Measurements from ENCODE around the gene RHBDL3. TPM values are rescaled to one million over a fixed set of nuclear protein-coding genes. Genes with fewer than 3 reads are reported as not detected.

RHBDL3 gene
- total and polyA plus RNA-seq, 2 of the 8 experiments (the other 6 are each of a cell fraction or from before 2014, with no cell fraction given): 9.6 to 12.2 TPM

DNA sequence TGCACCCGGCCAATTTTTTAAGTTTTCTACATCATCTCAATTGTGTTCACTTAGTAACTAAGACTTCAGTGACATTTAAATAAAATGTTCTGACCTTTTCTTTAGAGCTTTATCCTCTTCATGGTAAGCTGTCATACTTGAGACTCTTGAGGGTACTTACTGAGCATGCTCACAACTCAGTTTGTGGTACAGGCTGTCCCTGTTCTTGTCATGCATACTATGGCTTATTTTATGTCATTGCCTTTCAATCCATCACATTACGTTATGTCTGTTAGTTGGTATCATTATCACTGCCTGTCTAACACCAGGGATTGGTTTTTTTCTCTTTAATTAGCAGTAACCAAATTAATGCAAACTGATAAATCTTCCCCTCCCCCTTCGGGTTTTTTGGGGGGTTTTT lies 41.9 kb upstream of the RHBDL3 start:
- no peak overlapping the region for H2BK120ac ChIP-seq (replicated peaks; ENCODE audit: low read depth, low read length)
- H3K79me2 ChIP-seq (ENCODE audit: control insufficient read depth in 1 of 2, insufficient read depth in 2 of 2, low read length in 2 of 2): no peaks in the 10 kb centered on the region
- H3K27ac ChIP-seq (ENCODE audit: low read depth, low read length): no peak overlapping the region
- no peak overlapping the region for H4K91ac ChIP-seq (replicated peaks; ENCODE audit: insufficient read length, low read length)
- FAIRE-seq (no peak), DNase-seq (ENCODE audit: low read depth in 1 of 2, low spot score in 2 of 2) (no peak)
- WGBS, 2 experiments (ENCODE audit: extremely low coverage in 1 of 2, insufficient coverage in 1 of 2, insufficient read length in 1 of 2, insufficient replicate concordance in 2 of 2, low coverage in 1 of 2, low lambda C conversion rate in 2 of 2, missing lambda C conversion rate in 1 of 2): 91% methylated on average over 3 of the region's 3 CpGs; no CpG with 5 or more reads in 1 of the 2 experiments
- ChIA-PET CTCF (ENCODE audit: partially characterized antibody) (interaction anchor here (1.6 to 1.9 kb wide), 2 partner anchors 10 to 29 kb away, joined by 4 to 6 read pairs; no protein-coding TSS in a partner anchor), POLR2A (ENCODE audit: partially characterized antibody) (interaction anchor here (0.6 kb wide), 1 partner anchor 326 kb away, joined by 3 read pairs; no protein-coding TSS in a partner anchor)
- H3K79me1 ChIP-seq (ENCODE audit: low read depth, low read length): no peaks in the 10 kb centered on the region
- no peak overlapping the region for H3K9ac ChIP-seq (replicated peaks in 1 of 4; ENCODE audit: extremely low read depth in 1 of 4, low read depth in 3 of 4, low read length in 3 of 4)
- H4K8ac ChIP-seq (ENCODE audit: extremely low read depth, insufficient read depth, low read length): no peak overlapping the region
- H3K4ac ChIP-seq (replicated peaks; ENCODE audit: insufficient read length, low read depth, low read length): no peak overlapping the region
- peaks cover 0 to 7% (median 6%) of the 10 kb centered on the region in 4 experiments; a peak in 4 of 7 replicates for H3K4me1 ChIP-seq (replicated peaks in 1 of 4; ENCODE audit: control insufficient read depth in 3 of 4, insufficient read depth in 4 of 4, low read length in 3 of 4)
- H3K23ac ChIP-seq (ENCODE audit: insufficient read length): no peak overlapping the region
- TF ChIP-seq GTF2F1 (IDR thresholded peaks at IDR 0.05; ENCODE audit: borderline replicate concordance, low read depth, low read length) (no peak), SRF (IDR thresholded peaks at IDR 0.05; ENCODE audit: low read depth, low read length) (no peak), TCF12 (IDR thresholded peaks at IDR 0.05; ENCODE audit: low read depth, low read length) (no peak)
- TF ChIP-seq, protein P1, sequence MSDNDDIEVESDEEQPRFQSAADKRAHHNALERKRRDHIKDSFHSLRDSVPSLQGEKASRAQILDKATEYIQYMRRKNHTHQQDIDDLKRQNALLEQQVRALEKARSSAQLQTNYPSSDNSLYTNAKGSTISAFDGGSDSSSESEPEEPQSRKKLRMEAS (IDR thresholded peaks at IDR 0.05): no peak
- no peak overlapping the region for H3K14ac ChIP-seq (ENCODE audit: insufficient read length)
- no peak overlapping the region for H2BK20ac ChIP-seq (ENCODE audit: low read length)
- H2BK12ac ChIP-seq (ENCODE audit: low read depth, low read length): no peak overlapping the region
- no peak overlapping the region for H2AK5ac ChIP-seq (ENCODE audit: low read depth, low read length)
- H2BK5ac ChIP-seq (ENCODE audit: low read depth, low read length): no peak overlapping the region
- no peaks in the 10 kb centered on the region for H3K27me3 ChIP-seq (replicated peaks in 1 of 4; ENCODE audit: control insufficient read depth in 3 of 4, extremely low read depth in 1 of 4, insufficient read depth in 3 of 4, low read length in 3 of 4)
- no peak overlapping the region for H3K18ac ChIP-seq (ENCODE audit: extremely low read depth, low read length)
- H2BK15ac ChIP-seq (ENCODE audit: low read length): no peak overlapping the region
- H3K4me2 ChIP-seq (ENCODE audit: insufficient read depth in 1 of 2, low read depth in 2 of 2, low read length in 2 of 2): no peak overlapping the region
- no peak overlapping the region for H3K56ac ChIP-seq (replicated peaks; ENCODE audit: insufficient read length, low read depth, low read length)
- H3K36me3 ChIP-seq (ENCODE audit: control insufficient read depth in 2 of 4, insufficient read depth in 4 of 4, low read length in 3 of 4): no peaks in the 10 kb centered on the region
- H3K9me3 ChIP-seq (ENCODE audit: insufficient read depth in 2 of 2, low read depth in 1 of 2, low read length in 1 of 2): no peaks in the 10 kb centered on the region
- peaks cover 3% of the 10 kb centered on the region; the same call in 1 of the 2 replicates for H3K23me2 ChIP-seq (ENCODE audit: low read depth, low read length)
- H3K4me3 ChIP-seq (ENCODE audit: extremely low read depth in 1 of 4, insufficient read depth in 2 of 4, low read depth in 3 of 4, low read length in 4 of 4): no peak overlapping the region
- no peak overlapping the region for H2AFZ ChIP-seq (ENCODE audit: low read length)
- H4K20me1 ChIP-seq (replicated peaks in 1 of 2; ENCODE audit: control insufficient read depth in 1 of 2, insufficient read depth in 2 of 2, low read length in 2 of 2): no peaks in the 10 kb centered on the region
- no peak overlapping the region for H4K5ac ChIP-seq (ENCODE audit: insufficient read length, low read depth, low read length)
